RWPE1 (cell line): ENCODE results near the gene LNPEP.

Experiments used
- CTCF ChIA-PET: fragments of 350-600 bp; sonication (Branson Sonifier 250); formaldehyde crosslinking; extraction: SDS; loops from one replicate; lab custom pipeline; 2021; lab: Yijun Ruan, JAX
- POLR2A ChIA-PET: fragments of 400-600 bp; formaldehyde crosslinking; extraction: SDS; loops from one replicate; lab custom pipeline; 2020; ENCODE audit warnings: antibody characterized with exemption; ENCODE audit not compliant: low non-redundant PET; lab: Yijun Ruan, JAX
- DNase-seq: peaks from one replicate; pipeline ENCODE4 v3.0.0; 2012; ENCODE audit warnings: low spot score
- H3K27ac ChIP-seq: fragments of 450-650 bp; 2 replicates; pipeline ENCODE4 v1.5.1; 2017
- TF ChIP-seq, protein P1 (sequence below): fragments of 450-650 bp; conservative IDR thresholded peaks from 2 replicates; pipeline ENCODE4 v1.5.1; 2017; ENCODE audit warnings: low read depth, mild to moderate bottlenecking

The LNPEP gene

DNA sequence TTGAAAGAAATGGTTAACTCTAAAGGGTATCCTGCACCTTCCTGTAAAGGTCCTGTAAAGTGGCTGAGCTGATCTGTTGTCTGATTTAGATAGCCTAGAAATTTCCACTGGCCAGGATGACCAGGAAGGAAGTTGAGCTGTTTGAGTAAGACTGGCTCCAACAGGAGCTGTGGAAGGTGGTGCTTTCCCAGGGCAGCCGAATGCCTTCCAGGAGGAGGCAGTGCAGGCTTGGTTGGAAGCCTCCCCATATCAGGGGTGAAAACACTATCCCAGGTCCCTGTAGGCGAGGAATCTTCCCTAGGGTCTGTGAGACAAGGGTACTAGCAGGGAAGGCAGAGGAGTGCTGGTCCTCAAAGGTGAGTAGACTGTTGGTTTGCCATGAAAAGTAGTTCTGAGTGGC lies 108.2 kb downstream of the LNPEP start:
- no peak for DNase-seq
- ChIA-PET POLR2A (no interaction called here), CTCF (interaction anchor here (0.7 to 1.2 kb wide), 2 partner anchors 47 to 336 kb away, joined by 3 to 4 read pairs; no protein-coding TSS in a partner anchor)
- TF ChIP-seq, protein P1, sequence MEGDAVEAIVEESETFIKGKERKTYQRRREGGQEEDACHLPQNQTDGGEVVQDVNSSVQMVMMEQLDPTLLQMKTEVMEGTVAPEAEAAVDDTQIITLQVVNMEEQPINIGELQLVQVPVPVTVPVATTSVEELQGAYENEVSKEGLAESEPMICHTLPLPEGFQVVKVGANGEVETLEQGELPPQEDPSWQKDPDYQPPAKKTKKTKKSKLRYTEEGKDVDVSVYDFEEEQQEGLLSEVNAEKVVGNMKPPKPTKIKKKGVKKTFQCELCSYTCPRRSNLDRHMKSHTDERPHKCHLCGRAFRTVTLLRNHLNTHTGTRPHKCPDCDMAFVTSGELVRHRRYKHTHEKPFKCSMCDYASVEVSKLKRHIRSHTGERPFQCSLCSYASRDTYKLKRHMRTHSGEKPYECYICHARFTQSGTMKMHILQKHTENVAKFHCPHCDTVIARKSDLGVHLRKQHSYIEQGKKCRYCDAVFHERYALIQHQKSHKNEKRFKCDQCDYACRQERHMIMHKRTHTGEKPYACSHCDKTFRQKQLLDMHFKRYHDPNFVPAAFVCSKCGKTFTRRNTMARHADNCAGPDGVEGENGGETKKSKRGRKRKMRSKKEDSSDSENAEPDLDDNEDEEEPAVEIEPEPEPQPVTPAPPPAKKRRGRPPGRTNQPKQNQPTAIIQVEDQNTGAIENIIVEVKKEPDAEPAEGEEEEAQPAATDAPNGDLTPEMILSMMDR: no peak
- H3K27ac ChIP-seq: no peak overlapping the region

DNA sequence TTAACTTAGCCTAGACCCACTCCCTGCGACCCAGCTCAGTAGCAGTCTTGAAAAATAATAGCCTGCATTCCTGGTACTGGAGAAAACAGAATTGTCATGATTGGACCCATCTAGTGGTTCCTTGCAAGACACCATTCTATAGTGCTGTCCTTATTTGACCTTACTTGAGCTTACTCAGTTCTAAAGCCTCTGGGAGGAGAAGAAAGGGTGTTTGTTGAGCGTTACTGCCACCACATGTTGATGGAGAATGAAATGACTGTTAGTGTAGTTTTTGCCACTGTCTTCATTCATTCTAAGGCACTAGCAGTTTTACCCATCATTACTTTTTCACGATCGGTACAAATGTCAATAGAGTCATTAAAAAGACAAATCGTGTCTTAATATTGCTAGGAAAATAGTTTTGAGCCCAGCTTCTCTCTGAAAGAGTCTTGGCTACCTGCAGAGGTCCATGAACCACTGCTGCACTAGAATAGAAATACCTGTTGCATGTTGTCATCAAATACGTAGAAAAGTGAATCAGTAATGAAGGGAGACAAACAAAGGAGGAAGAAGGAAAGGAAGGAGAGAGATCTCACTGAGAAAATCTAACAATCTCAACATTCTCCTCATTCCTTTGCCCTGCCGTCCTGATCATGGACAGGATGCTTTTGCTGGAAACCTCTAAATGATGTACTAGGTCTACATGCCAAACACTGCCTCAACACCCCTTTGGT lies 110.5 kb downstream of the LNPEP start:
- POLR2A ChIA-PET: no interaction called here
- no peak overlapping the region for H3K27ac ChIP-seq
- TF ChIP-seq, protein P1: no peak
- CTCF ChIA-PET: no interaction called here
- no peak for DNase-seq

DNA sequence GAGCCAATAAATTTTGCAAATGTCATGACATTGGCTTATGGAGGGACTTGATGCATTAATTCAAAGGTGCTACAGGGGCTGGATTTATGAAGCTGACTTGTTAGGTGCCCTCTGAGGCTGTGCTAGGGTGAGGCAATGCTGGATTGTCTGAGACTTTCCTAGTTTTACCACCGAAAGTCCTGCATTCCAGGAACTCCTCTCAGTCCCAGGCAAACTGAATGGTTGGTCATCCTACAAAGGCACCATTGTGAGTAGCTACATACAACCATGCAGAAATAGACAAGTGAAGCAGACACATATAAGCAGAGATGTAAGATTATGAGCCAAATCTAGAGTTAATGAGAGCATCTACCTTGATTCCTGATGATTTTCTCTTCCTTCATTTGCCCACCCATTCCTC lies 111.2 kb downstream of the LNPEP start:
- ChIA-PET CTCF (interaction anchor here (0.6 kb wide), 1 partner anchor 106 kb away, joined by 5 read pairs; no protein-coding TSS in a partner anchor), POLR2A (no interaction called here)
- TF ChIP-seq, protein P1: no peak
- DNase-seq: no peak
- no peak overlapping the region for H3K27ac ChIP-seq

DNA sequence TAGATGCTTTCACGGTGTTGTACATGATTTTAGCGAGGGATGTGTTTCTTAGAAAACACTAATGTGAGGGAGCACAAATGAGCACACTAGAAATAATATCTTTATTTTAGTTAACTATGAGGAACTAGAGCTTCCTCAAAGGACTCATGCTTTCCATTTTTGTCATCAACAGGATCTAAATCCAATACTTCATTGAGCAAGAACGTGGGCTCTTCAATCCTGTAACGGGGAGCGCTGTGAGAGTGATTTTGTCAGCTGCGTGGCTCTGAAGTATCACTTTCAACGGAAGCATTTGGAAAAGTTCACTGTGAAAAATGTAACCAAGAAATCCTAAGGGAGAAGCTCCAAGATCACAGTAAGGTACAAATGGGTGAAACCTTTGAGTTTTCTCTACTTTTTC lies 113.3 kb downstream of the LNPEP start:
- no peak for DNase-seq
- no peak overlapping the region for H3K27ac ChIP-seq
- CTCF ChIA-PET: interaction anchor here (1.6 kb wide), 1 partner anchor 12 kb away, joined by 4 read pairs; no protein-coding TSS in a partner anchor
- POLR2A ChIA-PET: no interaction called here
- TF ChIP-seq, protein P1: no peak

DNA sequence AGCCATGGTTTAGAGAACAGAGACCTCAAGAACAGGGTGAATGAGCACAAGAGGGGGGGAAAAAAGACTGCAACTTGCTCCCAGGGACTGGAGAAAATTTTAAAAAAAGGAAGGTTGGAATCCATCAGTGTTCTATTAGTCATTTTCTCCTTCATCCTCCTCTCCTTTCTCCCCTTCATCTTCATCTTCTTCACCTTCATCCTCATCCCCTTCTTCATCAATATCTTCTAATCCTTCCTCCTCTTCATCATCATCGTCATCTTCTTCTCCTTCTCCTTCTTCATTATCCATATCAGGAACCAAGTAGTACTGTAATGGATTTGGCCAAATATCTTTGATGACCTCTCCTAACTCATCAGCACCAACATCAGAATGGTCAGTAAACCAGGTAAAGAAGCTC lies 120.4 kb downstream of the LNPEP start:
- ChIA-PET POLR2A (no interaction called here), CTCF (no interaction called here)
- DNase-seq: no peak
- TF ChIP-seq, protein P1: no peak
- no peak overlapping the region for H3K27ac ChIP-seq

DNA sequence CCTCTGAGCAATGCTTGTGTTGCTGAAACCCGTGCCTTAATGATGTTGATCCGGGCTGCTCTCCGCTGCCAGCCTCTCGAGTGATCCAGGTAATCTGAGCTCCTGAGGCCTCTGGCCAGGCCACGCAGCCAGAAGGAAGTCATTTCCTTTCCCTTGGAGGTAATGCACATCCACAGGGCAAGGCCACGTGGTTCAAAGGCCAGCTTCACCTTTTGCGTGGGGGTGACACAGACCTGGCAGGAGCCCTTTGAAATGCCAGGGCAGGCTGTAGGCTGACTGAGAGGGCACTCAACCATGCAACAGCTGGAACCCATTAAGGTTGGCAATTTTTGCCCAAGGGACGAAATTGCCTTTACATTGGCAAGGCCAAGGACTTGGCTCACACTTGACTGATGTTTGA lies 126.2 kb downstream of the LNPEP start:
- no peak for DNase-seq
- CTCF ChIA-PET: no interaction called here

More for the DNA sequence above, 126.2 kb downstream of the LNPEP start:
- POLR2A ChIA-PET: no interaction called here
- TF ChIP-seq, protein P1: no peak
- no peak overlapping the region for H3K27ac ChIP-seq
